ENCODE results near the gene MIR17HG.

Gene MIR17HG

GRCh38 chr13:91355826-91356710 lies 8.6 kb downstream of the MIR17HG start:
- DNase-seq (ENCODE audit: low spot score), result no peak
- TF ChIP-seq CTCF (IDR thresholded peaks at IDR 0.05; ENCODE audit: extremely low read depth, insufficient read depth, missing control alignments), result no peak

DNA sequence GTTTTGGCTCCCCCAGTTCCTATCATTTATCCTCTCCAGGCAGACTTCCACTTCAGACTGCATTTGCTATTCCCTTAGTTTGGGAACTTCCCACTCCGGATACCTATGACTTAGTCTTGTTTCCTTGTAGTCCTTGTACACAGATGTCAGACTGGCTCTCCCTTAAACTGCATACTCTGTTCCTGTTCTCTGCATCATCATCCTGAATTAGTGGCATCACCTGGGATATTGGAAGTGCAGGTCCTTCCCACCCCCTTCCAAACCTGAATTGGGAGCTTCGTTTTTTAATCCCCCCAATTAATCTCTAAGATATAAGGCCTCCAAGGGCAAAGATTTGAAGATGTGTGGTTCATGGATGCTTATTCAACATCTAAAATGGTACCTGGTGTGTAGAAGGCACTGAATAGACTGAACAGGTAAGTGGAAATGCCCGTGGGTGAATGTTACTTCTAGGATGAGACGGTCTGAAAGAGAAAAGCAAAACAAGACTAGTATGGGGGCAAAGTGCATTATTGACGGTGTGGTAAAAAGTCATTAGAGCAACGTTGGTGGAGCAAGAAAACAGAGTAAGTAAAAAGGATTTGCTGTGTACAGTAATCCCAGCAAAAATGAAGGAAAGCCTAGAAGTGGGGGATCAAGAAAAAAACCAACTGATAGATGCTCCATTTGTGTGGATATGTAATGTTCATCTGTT lies 9.6 kb downstream of the MIR17HG start:
- DNase-seq (ENCODE audit: low spot score), result no peak
- TF ChIP-seq CTCF (IDR thresholded peaks at IDR 0.05; ENCODE audit: extremely low read depth, insufficient read depth, missing control alignments), result no peak
- in situ Hi-C loops (cut with MboI; ENCODE audit: low pct_unique_long_range_greater_than_20kb, low sequenced_read_pairs, unreplicated experiment), result no loop called here

More at GRCh38 chr13:91355826-91356710, 8.6 kb downstream of the MIR17HG start:
- in situ Hi-C loops (cut with MboI; ENCODE audit: low pct_unique_long_range_greater_than_20kb, low sequenced_read_pairs, unreplicated experiment), result no loop called here

- no peak for TF ChIP-seq CTCF (IDR thresholded peaks at IDR 0.05; ENCODE audit: extremely low read depth, insufficient read depth, missing control alignments)
- no peak for DNase-seq (ENCODE audit: low spot score)
- in situ Hi-C loops (cut with MboI; ENCODE audit: low pct_unique_long_range_greater_than_20kb, low sequenced_read_pairs, unreplicated experiment), result no loop called here
Observed at GRCh38 chr13:91357613-91358386, 10.3 kb downstream of the MIR17HG start.

- no peak for DNase-seq (ENCODE audit: low spot score)
- TF ChIP-seq CTCF (IDR thresholded peaks at IDR 0.05; ENCODE audit: extremely low read depth, insufficient read depth, missing control alignments), result no peak
- in situ Hi-C loops (cut with MboI; ENCODE audit: low pct_unique_long_range_greater_than_20kb, low sequenced_read_pairs, unreplicated experiment), result no loop called here
Observed at GRCh38 chr13:91358387-91358782, 10.9 kb downstream of the MIR17HG start.

GRCh38 chr13:91359111-91359510 lies 11.6 kb downstream of the MIR17HG start:
- in situ Hi-C loops (cut with MboI; ENCODE audit: low pct_unique_long_range_greater_than_20kb, low sequenced_read_pairs, unreplicated experiment), result no loop called here
- no peak for DNase-seq (ENCODE audit: low spot score)
- TF ChIP-seq CTCF (IDR thresholded peaks at IDR 0.05; ENCODE audit: extremely low read depth, insufficient read depth, missing control alignments), result no peak

GRCh38 chr13:91359631-91360030 lies 12.1 kb downstream of the MIR17HG start:
- DNase-seq (ENCODE audit: low spot score), result no peak
- in situ Hi-C loops (cut with MboI; ENCODE audit: low pct_unique_long_range_greater_than_20kb, low sequenced_read_pairs, unreplicated experiment), result no loop called here
- no peak for TF ChIP-seq CTCF (IDR thresholded peaks at IDR 0.05; ENCODE audit: extremely low read depth, insufficient read depth, missing control alignments)

All from GM13977 (cell line).